Measurements from ENCODE around the gene PLXNA3.

The PLXNA3 gene

DNA sequence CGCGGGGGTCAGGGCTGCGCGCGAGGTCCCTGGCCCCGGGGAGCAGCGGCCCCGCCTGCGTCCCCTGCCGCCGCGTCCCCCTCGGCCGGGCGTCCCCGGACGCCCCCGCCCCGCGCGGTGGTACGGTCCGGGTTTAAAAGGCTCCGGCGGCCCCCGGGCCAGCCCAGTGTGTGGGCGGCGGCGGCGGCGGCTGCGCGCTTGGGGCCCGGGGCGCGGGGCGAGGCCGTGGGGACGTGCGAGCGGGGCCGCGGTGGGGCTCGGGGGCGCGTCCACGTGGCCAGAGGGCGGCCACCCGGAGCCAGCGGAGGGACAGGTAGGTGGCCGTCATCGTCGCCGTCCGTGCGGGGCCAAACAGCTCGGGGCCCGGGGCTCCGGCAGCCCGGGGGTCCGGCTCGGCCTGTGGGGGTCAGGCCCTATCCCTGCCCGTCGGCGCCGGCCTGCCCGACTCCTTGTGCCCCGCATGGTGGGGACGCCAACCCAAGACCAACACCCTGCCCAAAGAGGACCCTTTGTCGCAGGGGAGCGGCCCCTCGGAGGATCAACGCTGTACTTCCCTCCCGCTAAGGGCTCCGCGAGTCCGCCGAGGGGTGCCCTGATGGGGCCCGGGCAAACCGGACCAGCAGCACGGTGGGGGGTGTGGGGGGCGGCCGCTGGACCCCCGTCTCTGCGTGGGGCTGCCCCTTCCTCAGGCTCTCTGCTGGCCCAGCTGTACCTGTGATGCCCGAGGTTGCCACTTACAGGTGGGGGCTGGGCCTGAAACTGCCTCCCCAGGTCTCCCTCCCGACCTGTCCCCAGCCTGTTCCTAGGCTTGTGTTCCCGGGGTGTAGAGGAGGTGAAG, at the start of gene PLXNA3:
Gene PLXNA3 (plus strand): TSS at position 166 of the 838 bp plus-strand sequence. CDS start 1,903 bp downstream, outside the sequence.
- DNase-seq: peak; percentile 41 to 80

DNA sequence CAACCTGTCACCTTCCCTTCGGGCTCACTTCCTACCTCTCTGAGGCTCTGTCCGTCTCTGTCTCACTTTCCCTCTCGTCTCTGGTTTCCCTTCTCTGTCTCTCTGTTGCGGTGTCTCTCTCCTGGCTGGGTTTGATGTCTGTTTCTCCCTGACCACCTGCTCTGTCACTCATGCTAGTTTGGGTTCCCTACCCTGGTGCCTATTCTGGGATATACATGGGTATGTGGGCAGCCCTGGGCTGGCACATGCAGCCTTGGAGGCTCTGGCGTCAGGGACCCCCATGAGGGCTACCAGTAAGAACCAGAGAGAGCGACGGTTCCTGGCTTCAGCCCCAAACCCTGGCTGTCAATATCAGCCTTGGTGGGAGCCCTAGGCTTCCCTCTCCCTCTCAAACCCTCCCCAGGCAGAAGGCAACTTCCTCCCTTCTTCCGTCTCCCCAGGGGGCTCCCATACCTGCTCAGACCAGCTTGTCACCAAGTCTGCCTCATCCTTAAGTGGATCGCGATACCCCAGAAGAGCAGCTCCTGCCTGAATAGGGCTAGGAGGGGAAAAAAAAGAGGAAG, 49.3 kb upstream of the PLXNA3 start:
- DNase-seq: no peak

DNA sequence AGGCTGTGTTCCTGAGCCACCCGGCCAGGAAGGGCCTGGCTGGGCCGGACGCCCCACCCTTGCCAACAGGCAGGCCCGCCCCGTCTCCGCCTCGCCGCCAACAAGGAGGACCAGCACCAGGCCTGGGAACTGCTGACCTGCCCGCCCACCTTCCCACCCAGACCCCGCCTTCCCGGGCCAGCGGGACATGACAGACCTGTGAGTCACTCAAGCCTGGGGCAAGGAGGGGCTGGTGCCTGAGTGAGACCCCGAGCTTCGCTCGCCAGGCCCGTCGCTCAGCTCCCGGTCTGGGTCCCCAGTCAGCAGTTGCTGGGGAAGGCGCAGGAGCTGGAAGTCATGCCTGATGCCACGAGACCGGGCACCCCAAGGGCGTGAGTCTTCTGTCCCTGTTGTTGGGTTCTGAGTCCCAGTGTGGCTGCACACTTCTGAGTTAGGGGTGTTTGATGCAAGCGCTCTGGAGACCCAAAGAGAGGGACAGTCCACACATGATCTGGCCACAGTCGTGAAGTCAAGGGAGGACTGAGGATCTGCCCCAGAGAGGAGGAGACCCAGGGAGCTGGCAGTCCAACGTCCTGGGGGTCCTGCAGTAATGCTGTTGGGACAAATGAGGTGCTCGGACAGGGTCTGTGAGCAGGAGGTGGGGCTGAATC, 48.7 kb upstream of the PLXNA3 start, which contains the start of gene DNASE1L1:
Gene DNASE1L1 (minus strand): TSS at position 33 of the 650 bp plus-strand sequence. CDS start 3,686 bp downstream, outside the sequence.
- DNase-seq: peak in 1 of 2 donors; percentile 72

DNA sequence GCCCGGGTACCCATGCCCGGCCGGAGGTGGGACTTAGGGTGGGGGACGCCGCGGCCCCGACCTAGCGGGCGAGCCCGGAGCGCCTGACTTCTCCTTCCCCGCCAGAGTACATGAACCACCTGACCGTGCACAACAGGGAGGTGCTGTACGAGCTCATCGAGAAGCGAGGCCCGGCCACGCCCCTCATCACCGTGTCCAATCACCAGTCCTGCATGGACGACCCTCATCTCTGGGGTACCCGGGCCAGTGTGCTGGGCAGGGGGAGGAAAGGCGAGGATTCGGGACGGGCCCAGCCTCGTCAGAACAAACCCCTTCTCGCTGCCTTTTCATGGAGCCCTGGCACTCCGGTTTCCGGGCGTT, 46.1 kb upstream of the PLXNA3 start:
- peak; percentile 41 to 64 for DNase-seq

DNA sequence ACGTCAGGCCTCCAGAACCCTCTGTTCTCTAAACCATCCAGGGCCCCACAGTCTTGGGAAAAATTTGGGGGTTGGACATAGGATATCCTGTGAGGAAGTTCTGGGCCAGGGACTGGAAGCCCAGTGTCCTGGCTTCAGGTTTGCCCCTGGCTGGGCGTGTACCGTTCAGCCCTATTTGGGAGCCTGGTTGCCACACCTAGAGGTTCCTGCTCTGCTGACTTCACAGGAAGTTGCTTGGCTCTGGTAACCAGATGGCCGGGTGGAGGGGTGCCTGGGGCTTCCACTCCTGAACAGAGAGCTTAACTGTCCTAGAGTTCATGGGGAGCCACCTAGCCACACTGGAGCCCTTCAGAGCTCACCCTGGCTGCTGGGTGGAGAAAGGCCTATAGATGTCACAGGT, 45.6 kb upstream of the PLXNA3 start:
- peak; percentile 37 to 57 for DNase-seq

DNA sequence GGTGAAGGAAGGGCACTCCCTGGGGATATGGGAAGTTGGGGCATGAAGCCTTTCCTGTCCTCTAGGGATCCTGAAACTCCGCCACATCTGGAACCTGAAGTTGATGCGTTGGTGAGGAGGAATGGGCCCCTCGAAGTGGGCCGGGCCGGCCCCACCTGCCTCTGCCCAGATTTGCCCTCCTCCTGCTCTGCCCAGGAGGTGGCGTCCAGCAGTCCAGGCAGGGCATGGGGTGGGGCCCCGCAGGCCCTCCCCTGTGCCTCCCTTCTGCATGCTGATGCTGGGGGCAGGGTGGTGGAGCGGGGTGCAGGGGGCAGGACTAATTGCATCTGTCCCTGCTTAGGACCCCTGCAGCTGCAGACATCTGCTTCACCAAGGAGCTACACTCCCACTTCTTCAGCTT, 44.9 kb upstream of the PLXNA3 start:
- no peak for DNase-seq

DNA sequence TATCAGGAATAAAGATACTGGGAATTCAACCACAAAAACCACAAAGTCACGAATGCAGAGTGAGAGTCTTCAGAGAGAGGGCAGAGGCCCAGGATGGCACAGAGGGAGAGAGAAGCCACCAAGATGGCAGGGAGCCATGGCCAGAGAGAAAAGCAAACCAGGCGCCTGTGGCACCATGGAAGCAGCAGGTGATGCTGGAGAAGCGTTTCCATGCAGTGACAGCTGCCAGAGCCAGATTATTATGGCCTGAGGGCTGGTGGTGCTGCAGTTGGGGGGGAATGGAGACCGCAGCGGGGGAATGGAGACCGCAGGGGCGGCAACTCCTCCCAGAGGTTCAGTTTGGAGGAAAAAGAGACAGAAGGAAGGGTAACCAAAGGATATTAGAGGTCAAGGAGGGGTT, 40.9 kb upstream of the PLXNA3 start:
- no peak for DNase-seq

DNA sequence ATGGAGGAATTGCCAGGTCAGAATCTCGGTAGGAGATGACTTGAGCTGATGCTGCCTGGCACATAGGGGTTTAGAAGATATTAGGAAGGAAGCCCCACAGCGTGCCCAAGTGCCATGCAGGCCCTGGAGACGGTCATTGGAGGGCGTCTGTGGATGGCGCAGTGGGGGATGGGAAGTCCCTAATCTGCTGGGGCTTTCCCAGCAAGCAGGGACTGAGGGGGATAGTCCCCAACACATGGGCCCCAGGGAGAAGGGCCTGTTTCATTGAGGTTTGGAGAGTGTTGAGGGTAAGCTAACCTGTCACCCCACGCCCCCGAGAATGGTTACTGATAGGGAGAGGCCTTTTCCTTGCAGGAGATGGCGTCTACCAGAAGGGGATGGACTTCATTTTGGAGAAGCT, 38.9 kb upstream of the PLXNA3 start:
- DNase-seq: no peak

DNA sequence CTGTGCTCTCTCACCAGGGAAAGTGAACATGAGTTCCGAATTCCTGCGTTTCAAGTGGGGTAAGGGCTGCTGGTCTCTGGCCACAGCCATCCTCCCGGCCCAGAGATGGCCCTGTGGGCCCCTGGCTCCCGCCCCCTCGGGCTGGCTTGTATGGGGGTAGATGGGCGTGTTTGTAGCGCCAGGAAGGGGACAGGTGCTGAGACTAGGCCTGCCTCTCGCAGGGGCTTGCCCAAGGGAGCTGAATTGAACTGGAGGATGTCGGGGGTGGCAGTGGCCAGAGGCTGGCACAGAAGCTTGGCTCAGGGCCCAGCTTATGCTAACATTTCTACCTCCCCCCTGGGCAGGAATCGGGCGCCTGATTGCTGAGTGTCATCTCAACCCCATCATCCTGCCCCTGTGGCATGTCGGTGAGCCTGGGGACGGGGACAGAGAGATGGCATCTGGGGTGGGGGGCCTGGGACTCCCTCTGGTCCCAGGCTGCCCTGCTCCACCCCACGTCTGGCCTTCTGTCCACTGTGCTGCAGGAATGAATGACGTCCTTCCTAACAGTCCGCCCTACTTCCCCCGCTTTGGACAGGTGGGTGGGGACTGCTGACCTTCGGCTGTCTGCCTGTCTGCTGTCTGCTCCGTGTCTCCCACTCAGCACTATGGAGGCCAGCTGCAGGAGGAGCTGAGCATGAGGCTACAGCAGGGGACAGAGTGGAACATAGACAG, 38.2 kb upstream of the PLXNA3 start:
- no peak for DNase-seq

DNA sequence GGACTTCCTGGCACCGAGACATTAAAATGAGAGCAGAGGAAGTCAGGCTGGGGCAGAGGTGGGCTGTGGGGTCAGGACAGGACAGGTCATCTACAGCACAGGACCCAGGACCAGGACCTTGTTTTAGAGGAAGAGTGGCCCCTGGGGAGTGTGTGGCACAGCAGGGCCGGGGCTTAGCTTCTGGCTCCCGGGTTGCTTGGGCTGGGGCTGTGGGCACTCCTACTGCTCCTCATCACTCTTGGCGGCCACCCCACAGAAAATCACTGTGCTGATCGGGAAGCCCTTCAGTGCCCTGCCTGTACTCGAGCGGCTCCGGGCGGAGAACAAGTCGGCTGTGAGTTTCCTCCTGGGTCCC, 37.7 kb upstream of the PLXNA3 start:
- DNase-seq: no peak

DNA sequence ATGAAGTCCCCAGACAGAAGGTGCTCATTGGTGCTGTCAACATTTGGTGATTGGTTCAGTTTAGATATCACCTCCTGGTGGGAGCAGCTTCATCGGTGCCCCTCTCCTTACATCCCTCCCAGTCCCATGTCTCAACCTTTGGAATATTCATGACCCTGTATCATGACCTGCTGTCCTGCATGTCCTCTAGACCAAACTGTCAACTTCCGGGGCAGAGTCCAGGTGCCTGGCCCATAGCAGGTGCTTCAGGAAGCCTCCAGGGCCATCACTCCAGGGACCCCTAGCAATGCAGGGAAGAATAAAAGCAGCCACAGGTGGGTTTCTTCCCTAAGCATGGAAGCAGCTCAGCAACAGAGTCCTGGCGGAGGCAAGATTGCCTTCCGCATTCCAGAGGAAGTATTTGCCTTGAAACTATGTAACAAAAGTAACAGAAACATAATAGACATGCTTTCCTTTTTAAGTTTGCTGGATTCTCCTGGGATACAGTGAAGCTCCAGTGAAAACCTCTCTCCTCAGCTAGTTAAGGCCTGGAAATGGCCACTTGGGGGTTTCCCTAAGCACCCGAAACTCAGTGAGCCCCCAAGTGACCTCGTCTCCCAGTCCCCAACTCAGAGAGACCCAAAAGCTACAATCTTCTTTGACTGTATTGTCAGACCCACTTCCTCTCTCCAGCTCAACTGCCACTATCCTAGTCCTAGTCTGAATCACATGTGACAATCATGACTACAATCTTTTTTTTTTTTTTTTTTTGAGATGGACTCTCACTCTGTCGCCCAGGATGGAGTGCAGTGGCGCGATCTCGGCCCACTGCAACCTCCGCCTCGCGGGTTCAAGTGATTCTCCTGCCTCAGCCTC, 30.9 kb upstream of the PLXNA3 start:
- no peak for DNase-seq

DNA sequence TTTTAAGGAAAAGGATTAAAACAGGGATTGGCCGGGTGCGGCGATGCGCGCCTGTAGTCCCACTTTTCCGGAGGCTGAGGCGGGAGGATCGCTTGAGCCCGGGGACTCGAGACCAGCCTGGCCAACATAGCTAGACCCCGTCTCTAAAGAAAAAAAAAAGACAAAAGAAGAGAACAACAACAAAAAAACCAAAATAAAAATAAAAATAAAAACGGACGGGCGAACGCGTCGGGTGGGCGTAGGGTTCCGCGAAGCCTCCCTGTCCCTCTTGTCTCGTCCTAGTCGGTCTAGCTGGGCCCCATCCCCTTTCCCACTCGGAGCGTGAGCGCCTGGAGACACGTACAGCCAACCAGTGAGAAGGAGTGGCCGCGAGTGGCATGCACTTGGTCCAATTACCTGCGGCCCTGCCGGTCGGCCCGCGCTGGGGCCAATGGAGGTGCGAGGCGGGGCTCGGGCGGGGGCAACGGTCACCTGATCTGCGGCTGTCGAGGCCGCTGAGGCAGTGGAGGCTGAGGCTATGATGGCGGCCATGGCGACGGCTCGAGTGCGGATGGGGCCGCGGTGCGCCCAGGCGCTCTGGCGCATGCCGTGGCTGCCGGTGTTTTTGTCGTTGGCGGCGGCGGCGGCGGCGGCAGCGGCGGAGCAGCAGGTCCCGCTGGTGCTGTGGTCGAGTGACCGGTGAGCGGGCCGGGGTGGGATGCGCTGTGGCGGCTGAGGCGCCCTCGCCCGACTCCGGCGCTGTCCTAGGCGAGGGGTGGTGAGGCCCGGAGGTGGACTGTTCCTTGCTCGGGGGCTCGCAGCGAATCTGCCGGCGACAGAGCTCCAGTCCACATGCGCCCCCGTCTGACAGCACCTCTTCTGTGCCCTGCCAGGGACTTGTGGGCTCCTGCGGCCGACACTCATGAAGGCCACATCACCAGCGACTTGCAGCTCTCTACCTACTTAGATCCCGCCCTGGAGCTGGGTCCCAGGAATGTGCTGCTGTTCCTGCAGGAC, 29.6 kb upstream of the PLXNA3 start, which contains the start of gene ATP6AP1:
Gene ATP6AP1 (plus strand): TSS at position 502 of the 996 bp plus-strand sequence. CDS start 16 bp downstream, at position 518.
- peak; percentile 89 to 92 for DNase-seq

DNA sequence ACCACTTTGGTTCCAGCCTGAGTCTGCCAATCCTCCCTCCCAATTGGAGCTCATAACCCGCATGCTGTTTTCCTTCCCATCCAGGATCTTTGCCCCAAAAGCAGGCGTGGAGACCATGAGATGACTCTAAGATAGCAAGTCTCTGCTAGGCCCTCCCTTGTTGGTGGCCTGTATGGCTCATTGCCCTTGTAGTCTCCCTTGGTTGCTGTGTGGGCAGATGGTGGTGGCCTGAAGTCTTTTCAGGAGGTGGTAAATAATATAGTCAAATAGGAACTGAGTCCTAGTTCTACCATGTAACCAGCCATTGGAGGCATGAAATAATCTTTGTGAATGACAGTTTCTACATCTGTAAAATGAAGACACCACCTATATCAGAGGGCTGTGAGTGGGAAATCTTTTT, 28.4 kb upstream of the PLXNA3 start:
- no peak for DNase-seq

DNA sequence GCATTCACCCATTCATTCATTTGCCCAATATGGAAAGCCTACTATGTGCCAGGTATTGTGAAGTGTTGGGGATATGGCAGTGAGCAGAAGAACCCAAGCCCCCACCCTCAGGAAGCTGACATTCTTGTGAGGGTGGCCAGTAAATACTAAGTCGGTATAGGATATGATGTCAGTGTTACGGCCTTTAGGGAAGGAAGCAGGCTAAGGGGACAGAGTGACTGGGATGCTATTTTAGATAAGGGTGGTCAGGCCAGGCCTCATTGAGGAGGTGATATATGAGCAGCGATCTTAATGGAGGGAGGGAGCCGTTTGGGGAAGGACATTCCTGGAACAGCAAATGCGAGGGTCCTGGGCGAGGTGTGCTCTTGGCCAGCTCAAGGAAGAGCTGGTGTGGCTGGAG, 27.6 kb upstream of the PLXNA3 start:
- DNase-seq: no peak

DNA sequence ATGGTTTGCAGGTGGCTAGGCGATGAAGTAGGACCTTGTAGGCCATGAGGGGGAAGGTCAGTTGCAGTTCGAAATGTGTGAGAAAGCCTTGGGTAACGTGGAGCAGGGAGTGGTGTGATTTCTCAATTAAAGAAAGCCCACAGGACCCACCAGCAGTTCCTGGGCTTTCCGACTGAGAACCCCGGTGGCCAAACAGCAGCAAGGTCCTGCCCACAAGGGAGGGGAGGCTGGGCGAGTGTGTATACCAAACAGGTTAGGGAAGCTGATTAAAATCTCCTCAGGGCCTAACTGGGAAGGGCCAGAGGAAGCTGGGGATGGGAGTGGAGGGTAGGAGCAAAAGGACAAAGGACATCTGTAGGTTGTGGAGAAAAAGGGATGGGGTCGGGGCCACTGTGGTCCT, 27.2 kb upstream of the PLXNA3 start:
- DNase-seq: peak in 1 of 2 donors; percentile 22

DNA sequence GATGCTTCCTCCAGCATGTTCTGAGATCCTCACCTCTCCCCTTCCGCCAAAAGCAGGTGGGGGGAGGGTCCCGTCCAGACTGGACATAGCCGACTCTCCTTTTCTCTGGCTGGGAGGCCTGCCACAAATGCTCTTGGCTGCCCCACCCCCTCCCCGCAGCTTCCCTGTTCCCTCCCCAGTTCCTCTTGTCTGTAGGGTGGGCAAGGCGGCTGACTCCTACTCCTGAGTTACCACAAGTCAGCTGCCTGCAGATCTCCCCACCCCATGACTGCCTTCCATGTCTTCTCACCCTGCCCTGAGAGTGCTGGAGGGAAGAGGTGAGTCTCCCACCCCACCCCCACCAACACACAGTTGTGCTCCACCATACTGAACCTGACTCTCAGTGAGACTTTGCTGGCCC, 26.7 kb upstream of the PLXNA3 start:
- no peak for DNase-seq

DNA sequence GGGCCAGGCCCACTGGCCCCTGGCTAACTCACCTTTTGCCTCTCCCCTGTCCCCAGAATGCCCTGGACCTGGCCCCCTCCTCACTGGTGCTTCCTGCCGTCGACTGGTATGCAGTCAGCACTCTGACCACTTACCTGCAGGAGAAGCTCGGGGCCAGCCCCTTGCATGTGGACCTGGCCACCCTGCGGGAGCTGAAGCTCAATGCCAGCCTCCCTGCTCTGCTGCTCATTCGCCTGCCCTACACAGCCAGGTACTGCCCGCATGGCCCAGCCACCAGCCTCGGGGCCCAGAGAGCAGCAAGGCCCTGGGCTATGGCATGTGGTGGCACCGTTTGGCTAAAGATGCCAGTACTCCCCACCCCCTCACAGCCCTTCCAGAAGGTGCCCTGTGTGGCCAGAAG, 25.9 kb upstream of the PLXNA3 start:
- no peak for DNase-seq

DNA sequence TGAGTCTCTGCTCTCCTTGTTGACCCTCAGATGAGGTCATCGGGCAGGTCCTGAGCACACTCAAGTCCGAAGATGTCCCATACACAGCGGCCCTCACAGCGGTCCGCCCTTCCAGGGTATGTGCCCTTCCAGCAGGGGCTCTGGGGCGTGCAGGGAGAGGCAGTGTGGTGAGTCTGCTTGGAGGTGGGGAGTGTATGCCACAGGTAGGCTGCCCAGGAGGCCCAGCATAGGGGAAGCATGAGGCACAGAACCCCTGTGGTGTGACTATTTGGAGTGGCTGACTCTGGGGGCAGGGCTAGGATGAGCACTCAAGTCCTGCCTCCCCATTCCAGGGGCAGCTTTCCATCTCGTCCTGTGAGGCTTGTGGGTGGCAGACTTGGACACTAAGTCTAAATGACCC, 24.5 kb upstream of the PLXNA3 start:
- no peak for DNase-seq

DNA sequence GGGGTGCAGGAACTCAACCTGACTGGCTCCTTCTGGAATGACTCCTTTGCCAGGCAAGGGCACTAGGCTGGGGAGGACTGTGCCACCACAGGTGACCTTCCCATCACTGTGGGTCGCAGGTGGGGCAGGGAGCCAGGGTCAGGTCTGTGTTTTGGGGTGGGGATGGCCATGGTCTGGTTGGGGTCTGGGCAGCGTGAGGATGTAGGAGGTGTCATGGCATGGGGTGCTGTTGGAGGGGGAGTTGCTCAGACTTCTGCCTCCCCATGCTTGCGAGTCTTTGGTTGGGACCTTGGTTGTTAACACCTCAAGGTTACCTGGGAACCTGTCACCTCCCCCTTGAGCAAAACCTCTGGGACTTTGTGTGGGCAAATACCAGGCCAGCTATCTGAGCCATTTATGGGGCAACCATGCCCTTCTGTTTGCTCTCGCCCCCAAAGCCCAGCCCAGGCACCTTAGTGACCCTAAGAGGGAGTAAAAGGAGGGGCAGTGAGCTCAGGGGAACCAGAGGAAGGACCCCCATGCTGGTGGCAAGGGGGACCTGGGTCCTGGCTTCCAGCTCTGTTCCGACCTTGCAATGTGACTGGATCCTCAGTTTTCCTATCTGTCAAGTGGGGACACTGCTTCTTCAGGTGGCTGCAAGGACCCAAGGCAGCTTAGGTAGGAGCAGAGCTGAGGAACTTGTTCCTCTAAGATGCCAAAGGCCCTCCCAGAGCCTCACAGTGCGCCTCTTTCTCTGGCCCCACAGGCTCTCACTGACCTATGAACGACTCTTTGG, 23.5 kb upstream of the PLXNA3 start:
- no peak for DNase-seq

DNA sequence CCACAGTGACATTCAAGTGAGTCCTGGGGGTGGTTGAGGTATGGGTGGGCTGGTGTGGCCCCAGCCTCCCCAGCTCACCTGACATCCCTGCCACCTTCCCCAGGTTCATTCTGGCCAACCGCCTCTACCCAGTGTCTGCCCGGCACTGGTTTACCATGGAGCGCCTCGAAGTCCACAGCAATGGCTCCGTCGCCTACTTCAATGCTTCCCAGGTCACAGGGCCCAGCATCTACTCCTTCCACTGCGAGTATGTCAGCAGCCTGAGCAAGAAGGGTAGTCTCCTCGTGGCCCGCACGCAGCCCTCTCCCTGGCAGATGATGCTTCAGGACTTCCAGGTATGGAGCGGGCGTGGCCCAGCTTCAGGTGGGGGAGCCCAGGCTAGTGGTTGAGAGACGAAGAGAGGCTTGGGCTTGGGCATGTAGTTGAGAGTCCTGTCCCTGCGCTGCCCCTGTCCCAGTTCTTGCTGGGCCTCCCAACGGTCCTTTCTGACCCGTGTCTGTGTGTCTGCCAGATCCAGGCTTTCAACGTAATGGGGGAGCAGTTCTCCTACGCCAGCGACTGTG, 22.8 kb upstream of the PLXNA3 start:
- no peak for DNase-seq
